Suppressor macrophage treated with lipopolysaccharide for 4 hours (primary cell): ENCODE measurements around the gene PGBD5.

Experiments used
- DNase-seq: peaks from one replicate; pipeline ENCODE4 v3.0.0-alpha.2; 2020

Gene PGBD5

GRCh38 chr1:230299191-230300006 lies 126.7 kb downstream of the PGBD5 start:
- peak; percentile 27 for DNase-seq

GRCh38 chr1:230295367-230295766 lies 130.8 kb downstream of the PGBD5 start:
- DNase-seq, result no peak

GRCh38 chr1:230293390-230293700 lies 132.8 kb downstream of the PGBD5 start:
- no peak for DNase-seq

- DNase-seq, result no peak
Measured at GRCh38 chr1:230292689-230293389, 133.3 kb downstream of the PGBD5 start.

- no peak for DNase-seq
Measured at GRCh38 chr1:230291731-230292620, 134.2 kb downstream of the PGBD5 start.

- DNase-seq, result no peak
Measured at GRCh38 chr1:230289350-230289644, 136.8 kb downstream of the PGBD5 start.

- no peak for DNase-seq
Measured at GRCh38 chr1:230288641-230289349, 137.3 kb downstream of the PGBD5 start.

- DNase-seq, result no peak
Measured at GRCh38 chr1:230287674-230288315, 138.3 kb downstream of the PGBD5 start.

- no peak for DNase-seq
Measured at GRCh38 chr1:230286890-230287269, 139.3 kb downstream of the PGBD5 start.

- DNase-seq, result no peak
Measured at GRCh38 chr1:230286166-230286889, 139.8 kb downstream of the PGBD5 start.

- DNase-seq, result no peak
Measured at GRCh38 chr1:230285351-230285750, 140.8 kb downstream of the PGBD5 start.

GRCh38 chr1:230284891-230285290 lies 141.2 kb downstream of the PGBD5 start:
- no peak for DNase-seq

- DNase-seq, result no peak
Measured at GRCh38 chr1:230283678-230284077, 142.5 kb downstream of the PGBD5 start.

- no peak for DNase-seq
Measured at GRCh38 chr1:230282157-230282556, 144.0 kb downstream of the PGBD5 start.

GRCh38 chr1:230281556-230281955 lies 144.6 kb downstream of the PGBD5 start:
- no peak for DNase-seq

GRCh38 chr1:230280906-230281413 lies 145.2 kb downstream of the PGBD5 start:
- DNase-seq, result no peak

- DNase-seq, result no peak
Measured at GRCh38 chr1:230280054-230280795, 145.9 kb downstream of the PGBD5 start.

- DNase-seq, result no peak
Measured at GRCh38 chr1:230279583-230279945, 146.6 kb downstream of the PGBD5 start.

- no peak for DNase-seq
Measured at GRCh38 chr1:230278871-230279582, 147.1 kb downstream of the PGBD5 start.

GRCh38 chr1:230278376-230278775 lies 147.8 kb downstream of the PGBD5 start:
- no peak for DNase-seq
